NCI-H774 (cell line): ENCODE measurements around the gene PAXX.
"Not testable (repeated sequence)": the region's sequence is repeated elsewhere in the genome, so short reads cannot be mapped to it uniquely, and the experiment has no call there.

Experiments used
- DNase-seq: peaks from one replicate; lab custom pipeline; 2025; lab: John Stamatoyannopoulos, UW

The PAXX gene

DNA sequence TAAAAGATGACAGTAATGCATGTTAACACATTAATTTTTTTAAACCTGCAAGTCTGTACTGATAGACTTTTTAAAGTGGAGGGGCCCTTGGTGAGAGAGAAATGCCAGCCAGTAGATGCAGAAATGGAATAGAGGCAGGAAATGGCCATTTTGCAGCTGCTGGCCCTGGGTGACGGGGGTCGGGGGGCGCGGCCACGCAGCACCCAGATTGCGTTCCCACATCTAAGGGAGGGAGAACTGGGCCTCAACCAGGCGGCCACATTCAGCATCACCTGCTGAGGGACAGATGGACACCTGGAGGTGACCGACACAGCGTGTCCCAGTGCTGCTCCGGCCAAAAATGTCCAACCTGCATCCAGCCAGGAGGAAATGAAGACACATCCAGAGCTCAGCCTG, 10.4 kb downstream of the PAXX start:
- no peak for DNase-seq

DNA sequence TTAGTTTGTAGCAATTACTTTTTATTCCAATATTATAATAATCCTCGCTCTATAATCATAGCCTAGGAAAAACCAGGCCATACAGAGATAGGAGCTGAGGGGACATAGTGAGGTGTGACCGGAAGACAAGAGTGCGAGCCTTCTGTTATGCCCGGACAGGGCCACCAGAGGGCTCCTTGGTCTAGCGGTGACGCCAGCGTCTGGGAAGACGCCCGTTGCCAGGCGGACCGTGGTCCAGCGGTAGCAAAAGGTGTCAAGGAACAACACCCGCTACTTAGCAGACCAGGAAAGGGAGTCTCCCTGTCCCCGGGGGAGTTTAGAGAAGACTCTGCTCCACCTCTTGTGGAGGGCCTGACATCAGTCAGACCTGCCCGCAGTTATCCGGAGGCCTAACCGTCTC, 12.1 kb downstream of the PAXX start:
- DNase-seq = not testable (repeated sequence)

DNA sequence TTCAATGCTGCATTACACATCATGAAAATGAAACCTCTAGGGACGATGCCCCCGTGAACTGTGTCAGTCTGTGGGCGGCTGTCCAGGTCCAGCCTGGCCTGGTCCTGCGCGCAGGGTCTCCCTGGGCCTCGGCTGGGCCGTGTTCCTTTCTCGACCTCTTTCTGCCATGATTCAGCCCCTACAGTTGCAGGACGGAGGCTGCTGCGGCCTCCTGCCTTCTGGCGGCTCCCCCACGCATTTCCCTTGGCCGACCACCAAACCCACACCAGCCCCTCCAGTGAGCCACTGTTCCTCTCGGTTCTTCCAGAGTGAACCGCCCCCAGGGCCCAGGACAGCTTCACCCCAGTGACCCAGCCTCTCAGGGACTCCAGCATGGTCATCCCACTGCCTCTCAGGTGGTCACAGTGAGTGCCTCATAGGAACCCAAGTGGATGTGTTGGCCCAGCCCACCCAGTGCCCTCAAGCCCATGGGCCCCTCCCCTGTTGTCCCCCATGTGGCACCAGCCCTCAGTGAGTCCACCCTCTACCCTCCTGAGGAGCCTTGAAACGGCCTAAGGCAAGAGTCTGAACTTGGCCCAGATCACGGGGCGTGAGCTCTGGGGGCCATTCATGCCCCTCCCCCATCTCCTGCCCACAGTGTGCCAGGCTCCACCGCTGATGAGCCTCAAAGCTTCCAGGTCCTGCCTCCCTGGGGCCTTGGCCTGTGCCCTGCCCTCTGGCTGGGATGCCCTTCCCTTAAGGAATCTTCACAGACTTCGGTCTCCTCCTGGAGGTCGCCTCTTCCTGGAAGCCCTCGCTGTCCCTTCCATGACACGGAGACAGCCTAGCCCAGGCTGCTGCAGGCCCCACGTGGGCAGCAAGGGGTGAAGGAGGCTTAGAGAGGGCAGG, 14.1 kb downstream of the PAXX start:
- no peak for DNase-seq

DNA sequence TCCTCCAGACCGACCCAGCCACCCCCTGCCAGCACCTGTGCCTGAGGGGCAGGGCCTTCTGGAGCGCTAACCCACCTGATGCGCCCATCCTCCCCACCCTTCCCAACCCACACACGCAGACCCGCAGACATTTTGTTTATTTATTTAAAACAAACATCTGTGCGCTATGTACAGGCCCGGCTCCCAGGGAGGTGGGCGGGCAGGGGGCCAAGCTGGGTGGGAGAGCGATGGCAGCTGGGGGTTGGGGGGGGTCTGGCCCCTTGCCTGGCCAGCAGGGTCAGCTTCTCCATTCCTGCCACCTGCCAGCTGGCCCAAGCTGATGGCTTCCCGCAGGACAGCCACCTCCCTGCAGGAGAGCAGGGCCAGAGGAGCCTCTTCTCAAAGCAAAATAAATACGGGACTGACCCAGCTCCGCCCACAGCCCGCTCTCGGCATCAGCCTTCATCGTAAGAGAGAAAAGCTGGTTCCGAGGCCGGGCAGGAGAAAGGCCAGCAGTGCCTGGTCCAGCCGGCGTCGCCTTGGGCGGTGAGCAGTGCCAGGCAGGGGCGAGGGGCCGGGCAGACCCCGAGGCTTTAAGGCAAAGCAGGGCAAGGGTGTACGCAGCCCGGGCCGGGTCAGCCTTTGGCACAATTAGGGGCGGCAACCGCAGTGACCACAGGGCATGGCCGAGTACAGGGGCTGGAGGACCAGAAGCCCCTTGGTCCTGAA, 15.0 kb downstream of the PAXX start:
- DNase-seq = no peak

DNA sequence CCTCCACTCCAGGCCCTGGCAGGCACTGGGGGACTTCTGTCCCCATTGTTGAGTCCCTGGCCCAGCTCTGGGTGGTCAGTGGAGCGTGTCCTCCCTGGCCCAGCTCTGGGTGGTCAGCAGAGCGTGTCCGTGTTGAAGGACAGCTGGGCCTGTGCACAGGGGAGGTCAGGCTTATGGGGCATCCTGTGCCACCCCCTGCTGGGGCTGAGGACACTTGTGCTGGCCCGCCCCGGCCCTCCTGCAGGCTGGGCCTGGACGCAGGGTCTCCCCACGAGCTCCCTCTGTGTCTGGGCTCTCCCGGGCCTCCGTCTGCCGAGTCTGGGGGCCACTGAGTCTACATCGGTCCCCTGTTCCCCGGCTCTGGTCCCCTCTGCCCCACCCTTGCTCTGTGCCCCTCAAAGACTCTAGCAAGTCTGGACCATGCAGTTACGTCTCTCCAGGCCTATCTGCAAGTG, 15.6 kb downstream of the PAXX start:
- no peak for DNase-seq

DNA sequence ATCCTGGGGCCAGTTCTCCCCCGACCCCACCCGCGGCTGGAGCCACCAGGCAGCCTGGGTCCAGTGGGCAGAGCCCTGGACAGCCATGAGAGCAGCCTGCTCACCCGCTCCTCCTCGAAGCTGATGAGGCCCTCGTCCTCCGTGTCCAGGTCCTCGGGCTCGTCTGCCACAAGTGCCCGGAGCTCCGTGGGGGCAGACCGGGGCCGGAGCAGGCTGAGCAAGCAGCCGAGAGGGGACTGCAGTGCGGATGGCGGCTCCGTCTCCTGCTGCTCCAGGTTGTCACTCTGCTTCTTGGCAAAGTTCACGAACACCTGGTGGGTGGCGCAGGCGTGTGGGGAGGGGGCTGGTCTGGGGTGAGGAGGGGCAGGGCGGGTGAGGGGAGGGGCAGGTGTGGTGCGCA, 16.1 kb downstream of the PAXX start:
- DNase-seq = no peak

DNA sequence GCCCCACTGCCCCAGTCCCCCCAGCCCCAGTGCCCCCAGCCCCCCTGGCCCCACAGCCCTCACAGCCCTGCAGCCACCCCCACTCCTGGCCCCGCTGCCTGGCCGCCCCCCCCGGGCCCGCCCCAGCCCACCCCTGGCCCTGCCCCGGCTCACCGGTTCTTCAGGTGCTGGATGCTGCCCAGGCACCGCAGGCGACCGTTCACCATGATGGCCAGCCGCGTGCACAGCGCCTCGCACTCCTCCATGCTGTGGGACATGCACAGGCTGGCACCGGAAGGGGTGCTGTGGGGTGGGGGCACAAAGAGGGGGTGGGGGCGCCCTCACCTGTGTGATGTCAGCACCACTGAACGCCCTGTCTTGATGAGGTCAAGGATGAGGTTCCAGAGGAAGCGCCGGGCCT, 17.0 kb downstream of the PAXX start:
- no peak for DNase-seq

DNA sequence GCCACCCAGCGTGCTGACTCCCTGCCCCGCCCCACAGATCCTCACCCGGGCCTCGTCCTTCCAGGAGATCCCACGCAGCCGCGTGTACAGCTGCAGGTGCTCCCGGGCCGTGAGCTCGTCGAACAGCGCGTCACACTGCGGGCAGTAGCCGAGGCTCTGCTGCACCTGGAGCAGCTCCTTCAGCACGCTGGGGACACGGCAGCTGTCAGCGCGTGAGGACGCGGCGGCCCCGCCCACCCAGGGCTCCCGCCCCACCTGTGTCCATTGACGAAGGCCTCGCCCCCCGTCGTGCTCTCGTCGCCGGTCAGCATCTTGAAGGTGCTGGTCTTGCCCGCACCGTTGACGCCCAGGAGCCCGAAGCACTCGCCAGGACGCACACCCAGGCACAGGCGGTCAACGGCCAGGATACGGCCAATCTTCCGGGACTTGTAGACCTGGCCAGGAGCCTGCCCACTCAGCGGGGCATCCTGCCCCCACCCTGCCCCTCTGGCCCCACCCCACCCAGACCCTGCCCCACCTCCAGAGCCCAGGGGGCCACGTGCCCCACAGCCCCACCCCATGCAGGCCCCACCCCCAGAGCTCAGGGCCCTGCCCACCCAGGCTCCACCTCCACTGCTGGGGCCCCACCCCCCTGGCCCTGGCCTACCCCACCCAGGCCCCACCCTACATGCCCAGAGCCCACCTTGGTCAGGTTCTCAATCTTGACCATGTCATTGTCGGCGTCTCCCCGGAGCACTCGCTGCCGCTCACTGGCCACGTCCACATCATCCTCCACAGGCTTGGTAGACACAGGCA, 17.9 kb downstream of the PAXX start:
- no peak for DNase-seq

DNA sequence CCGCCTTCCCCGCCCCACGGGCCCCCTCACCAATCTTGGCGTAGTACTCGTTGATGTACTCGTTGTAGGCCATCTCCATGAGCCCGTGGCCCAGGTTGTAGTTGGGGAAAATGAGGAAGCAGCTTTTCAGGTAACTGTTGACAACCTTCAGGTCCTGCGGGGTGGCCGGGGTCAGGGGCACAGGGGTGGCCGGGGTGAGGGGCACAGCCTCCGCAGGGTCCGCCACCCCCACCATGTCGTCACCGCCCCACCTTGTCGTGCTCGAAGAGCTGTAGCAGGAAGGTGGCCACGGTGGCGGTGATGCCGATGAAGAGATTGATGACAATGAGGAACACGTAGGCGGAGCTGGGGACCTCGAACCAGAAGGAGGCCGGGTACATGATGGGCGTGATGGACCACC, 18.9 kb downstream of the PAXX start:
- no peak for DNase-seq

DNA sequence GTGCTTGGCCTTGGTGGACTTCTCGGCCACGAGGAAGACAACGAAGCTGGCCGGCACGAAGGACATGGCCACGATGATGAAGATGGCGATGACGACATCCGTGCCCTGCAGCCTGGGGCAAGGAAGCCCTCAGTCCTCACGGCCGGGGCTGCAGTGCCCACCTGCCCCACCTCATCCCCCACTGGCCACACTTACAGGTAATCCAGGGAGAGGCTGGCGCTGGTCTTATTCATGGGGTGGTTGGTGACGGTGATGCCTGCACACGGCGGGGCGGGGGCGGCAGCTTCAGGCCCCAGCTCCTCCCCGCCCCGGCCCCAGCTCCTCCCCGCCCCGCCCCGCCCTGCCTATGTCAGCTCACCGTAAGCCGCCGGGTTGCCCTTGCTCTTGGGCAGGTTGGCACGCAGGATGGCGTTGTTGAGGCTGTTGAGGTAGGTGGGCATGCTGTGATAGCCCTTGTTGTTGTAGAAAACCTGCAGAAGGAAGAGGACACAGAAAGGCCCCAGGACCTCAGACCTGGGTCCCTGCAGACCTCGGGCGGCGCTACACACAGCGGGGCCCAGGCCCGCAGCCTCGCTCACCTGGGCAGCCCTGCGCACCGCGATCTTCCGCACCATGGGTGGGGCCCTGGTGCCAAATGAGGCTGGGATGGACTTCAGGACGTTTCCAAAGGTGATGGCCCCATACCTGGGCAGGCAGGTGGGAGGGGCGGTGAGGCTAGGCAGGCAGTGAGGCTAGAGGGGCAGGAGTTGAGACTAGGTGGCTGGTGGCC, 19.9 kb downstream of the PAXX start:
- DNase-seq = no peak

DNA sequence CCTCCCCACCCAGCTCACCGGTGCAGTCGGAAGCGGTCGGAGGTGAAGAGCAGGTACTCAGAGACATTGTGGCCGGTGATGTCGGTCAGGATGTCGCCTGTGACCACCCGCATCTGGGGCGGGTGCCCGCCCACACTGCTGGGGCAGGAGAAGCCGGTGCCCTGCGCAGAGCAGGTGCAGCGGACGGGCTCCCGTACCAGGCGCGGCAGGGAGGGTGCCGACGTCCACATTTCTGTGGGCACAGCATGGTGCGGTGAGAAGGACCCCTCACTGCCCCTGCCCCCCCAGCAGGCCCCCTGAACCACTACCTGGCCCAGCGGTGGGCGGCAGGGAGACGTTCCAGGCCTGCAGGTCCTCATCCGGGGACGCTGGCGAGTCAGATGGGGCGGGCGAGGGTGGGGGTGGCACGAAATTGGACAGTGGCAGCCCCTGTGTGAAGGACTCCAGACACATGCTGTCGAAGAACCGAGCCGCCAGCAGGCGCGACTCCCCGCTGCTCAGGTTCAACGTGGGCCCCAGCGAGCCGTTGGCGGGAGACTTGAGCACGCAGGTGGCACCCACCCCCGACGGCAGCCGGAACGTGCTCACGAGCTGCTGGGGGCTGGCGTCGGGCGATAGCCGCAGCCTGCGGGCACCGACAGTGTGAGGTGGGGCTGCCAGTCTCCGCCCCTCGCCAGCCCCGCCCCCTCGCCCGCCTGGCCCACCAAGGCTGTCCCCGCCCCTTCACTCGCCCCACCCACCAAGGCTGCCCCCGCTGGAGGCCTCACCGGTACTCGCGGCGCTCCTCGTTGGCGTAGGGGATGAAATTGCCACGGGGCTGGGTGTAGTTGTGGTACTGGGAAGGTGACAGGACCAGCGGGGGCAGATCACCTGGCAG, 20.7 kb downstream of the PAXX start:
- no peak for DNase-seq

DNA sequence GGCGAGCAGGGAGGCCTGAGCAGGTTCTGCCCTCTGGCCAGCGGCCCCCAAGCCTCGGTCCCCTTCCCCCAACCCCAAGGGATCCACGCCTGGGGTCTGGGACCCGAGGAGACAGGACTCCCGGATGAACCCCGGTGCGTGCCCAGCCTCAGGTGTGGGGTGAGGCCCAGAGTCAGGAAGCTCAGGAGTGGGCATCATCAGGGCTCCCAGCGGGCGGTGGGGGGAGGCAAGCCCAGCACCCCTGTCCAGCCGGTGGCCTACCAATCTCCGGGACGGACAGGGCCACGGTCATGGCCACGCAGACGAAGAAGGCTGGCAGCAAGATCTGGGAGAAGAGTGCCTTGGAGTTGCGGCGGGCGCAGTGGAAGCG, 21.3 kb downstream of the PAXX start:
- no peak for DNase-seq

DNA sequence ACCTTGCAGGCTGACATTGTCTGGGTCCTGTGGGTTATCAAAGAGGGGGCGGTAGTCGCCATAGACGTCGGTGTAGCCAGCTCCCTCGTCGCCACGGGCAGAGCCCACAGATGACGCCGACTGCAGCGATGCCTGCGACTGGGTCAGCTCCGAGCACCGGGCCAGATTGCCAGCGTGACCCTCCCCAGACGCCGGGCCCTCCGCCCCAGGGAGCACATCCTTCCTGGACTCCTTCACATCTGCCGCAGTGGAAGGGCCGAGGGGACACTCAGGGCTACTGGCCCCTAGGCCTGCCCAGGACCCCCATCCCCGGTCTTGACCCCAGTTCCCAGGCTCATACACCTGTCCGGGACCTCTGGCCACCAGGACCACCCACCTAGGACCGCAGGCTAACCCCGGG, 21.9 kb downstream of the PAXX start:
- no peak for DNase-seq

DNA sequence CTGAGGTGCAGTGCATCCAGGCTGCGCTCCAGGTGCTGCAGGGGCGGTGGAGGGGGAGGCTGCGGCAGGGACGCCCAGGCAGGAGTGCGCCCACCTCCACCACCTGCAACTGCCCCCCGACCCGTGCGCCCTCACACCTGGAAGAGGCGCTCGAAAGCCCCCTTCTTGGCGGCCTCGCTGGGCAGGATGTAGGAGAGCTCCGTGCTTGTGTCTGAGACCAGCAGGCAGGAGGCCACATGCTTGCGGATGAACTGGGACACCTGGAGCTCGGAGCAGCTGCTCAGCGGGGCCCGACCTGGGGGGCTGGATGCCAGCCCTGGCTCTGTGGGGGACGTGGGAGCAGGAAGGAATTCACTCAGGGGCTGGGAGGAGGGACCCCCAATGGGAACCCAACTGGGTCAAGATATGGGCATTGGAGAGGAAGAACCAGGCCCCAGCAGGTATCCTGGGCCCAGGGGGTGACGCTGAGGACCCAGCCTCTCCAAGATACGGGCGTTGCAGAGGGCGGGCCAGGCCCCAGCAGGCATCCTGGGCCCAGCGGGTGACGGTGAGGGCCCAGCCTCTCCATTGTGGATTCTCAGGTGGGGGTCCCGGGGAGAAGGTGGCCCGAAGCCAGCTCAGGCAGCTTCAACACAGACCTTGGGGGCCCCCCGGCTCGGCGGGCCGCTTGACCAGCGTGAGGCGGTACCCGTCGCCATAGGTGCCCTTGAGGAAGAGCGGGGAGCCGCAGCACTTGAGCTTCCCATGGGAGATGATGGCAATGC, 22.7 kb downstream of the PAXX start:
- DNase-seq = no peak

DNA sequence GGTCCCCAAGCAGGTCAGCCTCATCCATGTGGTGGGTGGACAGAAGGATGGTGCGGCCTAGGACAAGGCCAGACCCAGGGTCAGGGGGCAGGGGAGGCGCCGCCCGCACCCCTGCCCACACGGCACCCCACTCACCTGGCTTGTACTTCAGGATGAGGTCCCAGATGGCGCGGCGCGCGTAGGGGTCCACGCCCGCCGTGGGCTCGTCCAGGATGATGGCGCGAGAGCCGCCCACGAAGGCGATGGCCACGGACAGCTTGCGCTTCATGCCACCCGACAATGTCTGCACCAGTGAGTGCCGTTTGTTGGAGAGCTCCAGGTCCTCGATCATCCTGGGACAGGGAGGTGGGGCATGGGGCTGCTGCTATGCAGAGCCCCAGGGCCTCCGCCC, 23.3 kb downstream of the PAXX start:
- no peak for DNase-seq

DNA sequence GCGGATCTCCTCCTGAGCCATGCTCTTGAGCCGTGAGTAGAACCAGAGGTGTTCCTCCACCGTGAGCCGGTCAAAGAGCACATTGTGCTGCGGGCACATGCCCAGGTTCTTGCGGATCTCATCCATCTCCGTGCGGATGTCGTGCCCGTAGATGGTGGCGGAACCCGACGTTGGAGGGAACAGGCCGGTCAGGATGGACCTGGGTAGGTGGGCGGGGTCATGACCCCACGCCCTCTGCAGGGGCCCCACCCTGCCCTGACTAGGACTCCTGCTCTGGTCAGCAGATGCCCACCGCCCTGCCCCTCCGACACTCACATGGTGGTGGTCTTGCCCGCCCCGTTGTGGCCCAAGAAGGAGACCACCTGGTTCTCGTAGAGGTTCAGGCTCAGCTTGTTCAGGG, 23.8 kb downstream of the PAXX start:
- DNase-seq = no peak

DNA sequence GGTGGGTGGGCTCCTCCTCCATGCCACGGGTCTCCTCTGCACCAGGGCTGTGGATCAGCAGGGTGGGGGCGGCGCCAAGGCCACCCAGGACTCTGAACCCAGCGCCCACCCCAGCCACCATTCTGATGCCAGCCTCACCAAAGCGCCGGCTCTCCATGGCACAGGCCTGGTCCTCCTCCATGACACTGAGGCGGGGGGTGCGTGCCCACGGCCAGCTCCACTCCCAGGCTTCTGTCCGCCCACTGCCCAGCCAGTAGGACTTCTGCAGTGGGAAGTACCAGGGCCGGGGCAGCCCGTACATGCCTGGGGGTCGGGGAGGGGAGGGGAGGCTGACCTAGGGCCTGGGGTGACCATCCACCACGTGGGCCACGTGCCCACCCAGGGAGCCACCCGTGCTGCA, 24.2 kb downstream of the PAXX start:
- no peak for DNase-seq

DNA sequence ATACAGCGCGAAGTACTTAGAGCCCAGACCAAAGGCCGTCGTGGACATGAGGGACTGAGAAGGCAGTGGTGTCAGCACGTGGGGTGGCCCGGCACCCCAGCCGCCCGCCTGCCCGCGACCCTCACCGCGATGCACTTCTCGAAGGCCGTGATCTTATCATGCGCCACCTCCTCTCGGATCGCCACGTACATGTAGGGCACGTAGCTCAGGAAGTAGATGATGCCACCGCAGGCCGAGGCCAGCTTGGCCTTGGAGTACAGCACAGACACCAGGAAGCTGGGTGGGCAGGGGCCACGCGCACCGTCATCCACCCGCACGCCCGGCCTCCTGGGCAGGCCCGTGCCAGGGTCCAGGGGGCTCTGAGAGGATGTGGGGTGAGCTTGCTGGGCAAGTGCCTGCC, 24.8 kb downstream of the PAXX start:
- no peak for DNase-seq

DNA sequence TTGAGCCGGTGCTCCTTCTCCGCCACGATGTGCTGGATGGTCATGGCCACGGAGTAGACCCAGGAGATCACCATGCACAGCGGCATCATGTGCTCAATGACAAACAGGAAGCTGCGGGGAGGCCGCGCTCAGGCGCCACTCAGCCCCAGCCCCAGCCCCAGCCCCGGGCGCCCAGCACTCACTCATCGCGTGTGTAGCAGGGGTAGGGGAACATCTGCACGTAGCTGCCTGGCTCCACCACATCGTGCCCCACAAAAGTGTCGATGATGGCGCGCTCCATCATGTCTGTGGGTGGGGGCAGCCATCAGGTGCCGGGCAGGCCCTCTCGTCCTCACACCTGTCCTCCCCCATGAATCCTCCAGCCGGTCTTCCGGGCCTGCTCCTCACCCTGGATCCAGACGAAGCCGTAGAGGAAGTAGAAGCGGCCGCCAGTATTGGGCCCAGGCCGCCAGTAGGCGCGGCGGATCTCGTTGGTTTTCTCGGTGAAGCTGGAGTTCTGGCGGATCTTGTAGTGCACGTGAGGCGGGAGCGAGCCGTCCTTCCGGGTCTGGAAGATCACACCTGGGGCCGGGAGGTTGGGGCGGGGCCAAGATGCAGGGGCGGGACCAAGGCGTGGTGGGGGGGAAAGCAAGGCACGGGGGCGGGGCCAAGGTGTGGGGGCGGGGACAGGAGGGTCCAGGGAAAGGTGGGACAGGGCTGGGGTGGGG, 25.7 kb downstream of the PAXX start:
- no peak for DNase-seq
